Activated T-cell treated with anti-CD3 and anti-CD28 coated beads, Interleukin-2, amount 50 U/mL, for 72 hours (primary cell): Measurements from ENCODE around the gene APBA1. TPM values are rescaled to one million over a fixed set of nuclear protein-coding genes. Genes with fewer than 3 reads are reported as not detected.

Experiments
- ATAC-seq, 2 donors: fragments of 150-1000 bp; cut with Tn5 transposase; replicated peaks in 1 of 2; 2 replicates each; pipeline ENCODE4 v1.10.0; 2021; ENCODE audit warnings: moderate library complexity in 2 of 2, mild to moderate bottlenecking in 1 of 2
- DNase-seq, 2 donors: peaks; one replicate each; pipeline ENCODE4 v3.0.0; 2021 to 2022; ENCODE audit warnings: mixed read lengths in 1 of 2
- H3K27ac Mint-ChIP-seq: one replicate; pipeline ENCODE4 v1.8.0; 2022; ENCODE audit warnings: mild to moderate bottlenecking, moderate library complexity, mixed read lengths
- H3K27me3 Mint-ChIP-seq: one replicate; pipeline ENCODE4 v1.8.0; 2022; ENCODE audit warnings: low read depth, mixed read lengths
- H3K36me3 Mint-ChIP-seq, 2 donors: one replicate each; pipeline ENCODE4 v1.8.0; 2022; ENCODE audit warnings: mixed read lengths in 2 of 2, mild to moderate bottlenecking in 1 of 2; ENCODE audit not compliant: insufficient read depth in 2 of 2
- H3K4me1 Mint-ChIP-seq: one replicate; pipeline ENCODE4 v1.8.0; 2022; ENCODE audit warnings: low read depth, mixed read lengths
- H3K4me3 Mint-ChIP-seq, 2 donors: one replicate each; pipeline ENCODE4 v1.8.0; 2022; ENCODE audit warnings: mild to moderate bottlenecking in 2 of 2, mixed read lengths in 2 of 2, moderate library complexity in 2 of 2
- H3K9me3 Mint-ChIP-seq, 2 donors: one replicate each; pipeline ENCODE4 v1.8.0; 2022; ENCODE audit warnings: mixed read lengths in 2 of 2
- total RNA-seq, 2 donors: library from RNA; stranded (reverse); gene quantifications; one replicate each; pipeline ENCODE4 v1.2.3, GENCODE V29; 2022

Gene APBA1
- total RNA-seq, 2 donors from 2014 or later = 0.74 to 1.2 TPM

GRCh38 chr9:69579032-69579758 lies 93.0 kb downstream of the APBA1 start:
- DNase-seq = no peak
- Mint-ChIP-seq H3K4me3 (no peak overlapping the region), H3K4me1 (no peaks in the 10 kb centered on the region), H3K9me3 (no peaks in the 10 kb centered on the region), H3K36me3 (no peaks in the 10 kb centered on the region), H3K27ac (no peak overlapping the region), H3K27me3 (peaks cover 12% of the 10 kb centered on the region)
- no peak for ATAC-seq

GRCh38 chr9:69578026-69578425 lies 94.1 kb downstream of the APBA1 start:
- Mint-ChIP-seq H3K36me3 (no peaks in the 10 kb centered on the region), H3K4me1 (no peaks in the 10 kb centered on the region), H3K27ac (no peak overlapping the region), H3K27me3 (peaks cover 12% of the 10 kb centered on the region), H3K4me3 (no peak overlapping the region), H3K9me3 (no peaks in the 10 kb centered on the region)
- ATAC-seq = no peak
- no peak for DNase-seq

DNA sequence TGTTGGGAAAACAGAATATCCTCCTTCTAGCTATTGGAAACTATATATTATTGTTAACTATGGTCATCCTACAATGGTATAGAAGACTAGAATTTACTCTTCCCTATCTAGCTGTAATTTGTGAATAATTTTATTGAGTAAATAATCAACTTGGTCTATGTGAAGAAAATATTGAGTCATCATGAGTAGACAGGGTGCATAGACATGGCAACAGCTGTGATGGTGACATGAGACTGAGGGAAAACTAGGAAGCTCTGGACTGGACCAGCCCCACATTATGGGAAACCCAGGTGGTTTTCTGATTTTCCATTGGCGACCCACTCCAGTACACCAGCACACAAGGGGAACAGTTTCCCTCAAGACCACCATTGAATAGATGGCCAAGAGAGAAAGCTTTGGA lies 95.0 kb downstream of the APBA1 start:
- Mint-ChIP-seq H3K36me3 (no peaks in the 10 kb centered on the region), H3K27me3 (peaks cover 15% of the 10 kb centered on the region), H3K9me3 (no peaks in the 10 kb centered on the region), H3K27ac (no peak overlapping the region), H3K4me3 (no peak overlapping the region), H3K4me1 (no peaks in the 10 kb centered on the region)
- no peak for DNase-seq
- ATAC-seq = no peak

DNA sequence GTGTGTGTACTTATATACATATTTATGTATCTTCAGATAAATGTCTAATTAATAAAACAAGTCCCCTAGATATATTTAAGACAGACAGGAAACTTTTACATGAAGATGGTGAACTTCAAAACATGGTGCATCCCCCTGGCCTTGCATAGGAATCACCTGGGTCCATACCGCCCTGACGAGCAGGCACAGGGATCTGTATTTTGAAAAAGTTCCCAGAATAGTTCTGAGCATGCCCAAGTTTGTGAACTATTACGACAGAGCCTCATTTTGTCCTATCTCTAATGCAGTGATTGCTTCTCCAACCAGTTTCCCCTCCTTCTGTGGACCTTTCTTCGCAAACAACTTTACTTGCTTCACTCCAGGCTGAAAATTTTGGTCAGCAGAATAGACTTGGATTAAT lies 98.1 kb downstream of the APBA1 start:
- H3K4me3 Mint-ChIP-seq = no peak overlapping the region
- ATAC-seq = no peak
- H3K9me3 Mint-ChIP-seq = no peaks in the 10 kb centered on the region
- peaks cover 6% of the 10 kb centered on the region for H3K27me3 Mint-ChIP-seq
- no peaks in the 10 kb centered on the region for H3K36me3 Mint-ChIP-seq
- no peak overlapping the region for H3K27ac Mint-ChIP-seq
- no peaks in the 10 kb centered on the region for H3K4me1 Mint-ChIP-seq
- DNase-seq = no peak

GRCh38 chr9:69573651-69574050 lies 98.5 kb downstream of the APBA1 start:
- no peaks in the 10 kb centered on the region for H3K9me3 Mint-ChIP-seq
- H3K27me3 Mint-ChIP-seq = peaks cover 5% of the 10 kb centered on the region
- no peak for DNase-seq
- no peaks in the 10 kb centered on the region for H3K36me3 Mint-ChIP-seq
- no peak overlapping the region for H3K27ac Mint-ChIP-seq
- H3K4me1 Mint-ChIP-seq = no peaks in the 10 kb centered on the region
- no peak overlapping the region for H3K4me3 Mint-ChIP-seq
- ATAC-seq = no peak

GRCh38 chr9:69572611-69573010 lies 99.6 kb downstream of the APBA1 start:
- DNase-seq (no peak), ATAC-seq (no peak)
- H3K9me3 Mint-ChIP-seq = no peaks in the 10 kb centered on the region
- H3K4me1 Mint-ChIP-seq = no peaks in the 10 kb centered on the region
- H3K27me3 Mint-ChIP-seq = peaks cover 5% of the 10 kb centered on the region
- no peaks in the 10 kb centered on the region for H3K36me3 Mint-ChIP-seq
- no peak overlapping the region for H3K27ac Mint-ChIP-seq
- no peak overlapping the region for H3K4me3 Mint-ChIP-seq

DNA sequence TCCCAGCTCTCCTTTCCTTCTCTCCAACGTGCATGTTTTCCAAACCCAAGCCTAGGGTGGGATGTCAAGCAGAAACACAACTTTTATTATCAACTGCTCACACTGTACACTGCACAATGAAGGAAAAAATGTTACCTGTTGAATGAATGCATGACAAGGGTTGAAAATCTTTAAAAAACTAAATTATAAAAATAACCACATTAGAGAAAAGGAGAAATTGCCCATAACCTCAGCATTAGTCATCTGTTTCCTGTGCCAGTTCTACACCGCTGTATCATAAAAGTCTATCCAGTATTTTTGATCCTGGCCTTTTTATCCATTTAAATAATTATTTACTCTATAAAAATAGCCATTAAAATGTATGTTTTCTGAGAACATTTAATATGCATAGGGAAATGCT lies 101.1 kb downstream of the APBA1 start:
- no peaks in the 10 kb centered on the region for H3K4me1 Mint-ChIP-seq
- H3K27ac Mint-ChIP-seq = no peak overlapping the region
- H3K9me3 Mint-ChIP-seq = no peaks in the 10 kb centered on the region
- ATAC-seq (no peak), DNase-seq (no peak)
- peaks cover 5% of the 10 kb centered on the region for H3K27me3 Mint-ChIP-seq
- H3K4me3 Mint-ChIP-seq = no peak overlapping the region
- H3K36me3 Mint-ChIP-seq = no peaks in the 10 kb centered on the region

DNA sequence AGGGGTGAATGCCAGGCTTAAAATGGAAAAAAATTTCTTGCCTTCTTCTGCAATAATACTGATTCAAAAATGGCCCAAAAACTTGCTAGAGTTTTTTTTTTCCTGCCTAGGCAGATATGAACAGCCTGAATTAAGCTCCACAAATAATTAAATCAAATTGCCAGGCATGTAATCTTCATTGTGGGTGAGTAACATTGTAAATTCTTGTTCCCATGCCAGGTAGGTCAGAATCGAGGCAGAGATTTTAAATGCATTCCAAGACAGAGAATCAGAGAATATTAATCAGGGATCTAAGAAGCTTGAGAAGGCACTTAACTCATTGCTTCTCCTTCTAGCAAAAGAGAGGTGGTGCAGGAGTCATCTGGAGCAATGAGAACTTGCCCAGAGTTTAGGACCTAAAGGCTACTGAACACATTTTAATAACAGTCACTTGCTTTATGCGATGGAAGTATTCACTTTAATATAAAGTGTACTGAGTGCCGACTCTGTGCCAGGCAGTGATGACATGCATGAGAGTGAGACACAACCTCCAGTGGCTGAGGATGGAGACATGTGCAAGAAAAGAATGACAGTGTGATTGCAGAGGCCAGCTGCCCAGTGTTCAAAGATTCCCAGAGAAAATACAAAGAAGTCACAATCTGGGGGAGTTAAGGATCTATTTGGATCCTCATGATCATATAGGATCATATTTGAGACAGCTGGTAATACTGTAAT lies 102.3 kb downstream of the APBA1 start:
- Mint-ChIP-seq H3K9me3 (no peaks in the 10 kb centered on the region), H3K4me1 (no peaks in the 10 kb centered on the region), H3K27me3 (peaks cover 5% of the 10 kb centered on the region), H3K4me3 (no peak overlapping the region), H3K36me3 (no peaks in the 10 kb centered on the region), H3K27ac (no peak overlapping the region)
- DNase-seq (no peak), ATAC-seq (no peak)

GRCh38 chr9:69564557-69564956 lies 107.6 kb downstream of the APBA1 start:
- DNase-seq = no peak
- Mint-ChIP-seq H3K4me3 (no peak overlapping the region), H3K9me3 (no peaks in the 10 kb centered on the region), H3K27me3 (peaks cover 7% of the 10 kb centered on the region), H3K36me3 (no peaks in the 10 kb centered on the region), H3K27ac (no peak overlapping the region), H3K4me1 (no peaks in the 10 kb centered on the region)
- no peak for ATAC-seq

DNA sequence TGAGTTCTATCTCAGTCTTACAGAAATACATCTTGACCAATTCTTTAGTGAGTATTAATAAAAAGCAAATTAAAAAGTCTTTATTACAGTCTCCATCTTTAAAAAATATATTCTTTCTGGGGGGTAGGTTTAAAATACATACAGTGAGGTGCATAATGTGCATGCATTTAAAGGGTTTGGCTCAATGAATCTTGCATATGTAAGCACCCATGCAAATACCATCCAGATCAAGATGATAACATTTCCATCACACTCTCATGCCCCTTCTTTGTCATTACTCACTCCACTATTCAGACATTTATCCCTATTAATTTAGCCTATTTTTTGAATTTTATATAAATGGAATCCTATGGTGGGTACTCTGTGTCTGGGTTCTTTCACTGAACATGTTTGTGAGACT lies 113.0 kb downstream of the APBA1 start:
- no peaks in the 10 kb centered on the region for H3K4me1 Mint-ChIP-seq
- H3K27ac Mint-ChIP-seq = no peak overlapping the region
- H3K36me3 Mint-ChIP-seq = no peaks in the 10 kb centered on the region
- no peaks in the 10 kb centered on the region for H3K9me3 Mint-ChIP-seq
- H3K27me3 Mint-ChIP-seq = peaks cover 7% of the 10 kb centered on the region
- ATAC-seq (no peak), DNase-seq (no peak)
- no peak overlapping the region for H3K4me3 Mint-ChIP-seq

DNA sequence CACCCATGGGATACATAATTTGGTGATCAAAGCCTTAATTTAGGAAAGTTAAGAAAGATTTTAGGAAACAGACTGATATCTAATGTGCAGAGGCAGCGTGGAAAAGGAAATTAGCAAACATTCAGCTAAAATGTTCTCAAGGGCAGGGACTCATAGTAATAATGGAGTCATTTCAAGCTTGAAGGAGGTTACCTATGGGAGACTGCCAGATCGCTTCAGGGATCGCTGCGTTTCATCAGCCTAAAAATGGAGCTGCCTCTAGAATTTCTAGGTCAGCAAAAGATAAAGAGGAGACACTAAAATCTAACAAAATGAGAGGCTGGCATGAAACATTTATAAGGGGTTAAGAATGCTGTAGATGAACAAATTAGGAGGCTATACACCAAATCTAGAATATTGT lies 115.5 kb downstream of the APBA1 start:
- no peaks in the 10 kb centered on the region for H3K36me3 Mint-ChIP-seq
- H3K27ac Mint-ChIP-seq = no peak overlapping the region
- DNase-seq (no peak), ATAC-seq (no peak)
- H3K4me3 Mint-ChIP-seq = no peak overlapping the region
- no peaks in the 10 kb centered on the region for H3K4me1 Mint-ChIP-seq
- no peaks in the 10 kb centered on the region for H3K9me3 Mint-ChIP-seq
- H3K27me3 Mint-ChIP-seq = peaks cover 23% of the 10 kb centered on the region

GRCh38 chr9:69555802-69556201 lies 116.4 kb downstream of the APBA1 start:
- Mint-ChIP-seq H3K4me1 (no peaks in the 10 kb centered on the region), H3K27ac (no peak overlapping the region), H3K27me3 (peaks cover 20% of the 10 kb centered on the region), H3K9me3 (no peaks in the 10 kb centered on the region), H3K4me3 (no peak overlapping the region), H3K36me3 (no peaks in the 10 kb centered on the region)
- DNase-seq = no peak
- no peak for ATAC-seq

DNA sequence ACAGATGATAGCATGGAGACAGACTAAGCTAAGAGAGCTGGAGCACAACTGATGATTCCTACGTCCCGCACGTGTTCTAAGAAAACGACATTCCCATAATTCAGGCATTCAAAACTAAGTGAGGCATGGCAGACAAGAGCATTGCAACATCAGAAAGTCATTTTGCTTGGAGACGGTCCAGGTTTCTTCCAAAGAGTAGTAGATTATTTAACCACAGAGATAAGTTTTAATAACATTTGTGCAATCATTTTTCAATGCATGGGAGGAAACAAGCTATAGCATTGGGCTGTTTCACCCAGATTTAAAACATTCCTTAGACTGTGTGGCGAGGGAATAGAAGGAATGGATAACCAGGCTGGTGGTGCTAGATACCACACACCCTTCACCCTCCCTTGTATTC lies 117.2 kb downstream of the APBA1 start:
- Mint-ChIP-seq H3K27me3 (peaks cover 24% of the 10 kb centered on the region), H3K4me1 (no peaks in the 10 kb centered on the region), H3K27ac (no peak overlapping the region), H3K4me3 (no peak overlapping the region), H3K9me3 (no peaks in the 10 kb centered on the region), H3K36me3 (no peaks in the 10 kb centered on the region)
- ATAC-seq (no peak), DNase-seq (no peak)
